ENCODE data around the gene C2orf92.

The C2orf92 gene

DNA sequence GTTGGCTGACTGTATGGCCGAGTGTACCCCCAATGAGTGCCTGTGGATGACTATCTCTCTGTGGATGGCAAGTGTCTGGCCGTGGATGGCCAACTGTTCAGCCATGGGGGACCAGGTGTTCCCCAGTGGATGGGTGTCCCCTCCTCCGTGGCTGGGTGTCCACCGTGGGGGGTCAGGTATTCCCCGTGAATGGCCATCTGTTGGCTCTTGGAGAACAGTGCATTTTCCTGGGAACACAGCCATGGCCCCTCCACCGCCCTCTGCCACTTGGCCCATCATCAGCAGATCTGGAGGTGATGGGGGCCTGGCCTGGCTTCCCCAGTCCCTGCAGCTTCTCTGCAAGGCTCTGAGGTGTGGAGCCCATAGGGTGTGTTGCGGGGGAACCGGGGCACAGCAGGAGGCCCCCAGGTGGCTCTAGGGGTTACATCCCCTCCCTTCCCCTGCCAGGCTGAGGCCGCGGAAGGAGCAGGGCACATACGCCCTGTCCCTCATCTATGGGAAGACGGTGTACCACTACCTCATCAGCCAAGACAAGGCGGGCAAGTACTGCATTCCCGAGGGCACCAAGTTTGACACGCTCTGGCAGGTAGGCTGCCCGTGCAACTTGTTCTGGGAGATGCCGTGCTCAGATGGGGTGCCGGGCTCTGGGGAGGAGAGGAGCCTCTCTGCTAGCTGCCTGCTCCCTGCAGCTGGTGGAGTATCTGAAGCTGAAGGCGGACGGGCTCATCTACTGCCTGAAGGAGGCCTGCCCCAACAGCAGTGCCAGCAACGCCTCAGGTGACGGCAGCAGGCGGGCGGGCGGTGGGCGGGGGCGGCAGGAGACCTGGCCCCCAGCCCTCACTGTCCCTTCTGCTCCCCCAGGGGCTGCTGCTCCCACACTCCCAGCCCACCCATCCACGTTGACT lies 63.2 kb downstream of the C2orf92 start:
- DNase-seq, result no peak

DNA sequence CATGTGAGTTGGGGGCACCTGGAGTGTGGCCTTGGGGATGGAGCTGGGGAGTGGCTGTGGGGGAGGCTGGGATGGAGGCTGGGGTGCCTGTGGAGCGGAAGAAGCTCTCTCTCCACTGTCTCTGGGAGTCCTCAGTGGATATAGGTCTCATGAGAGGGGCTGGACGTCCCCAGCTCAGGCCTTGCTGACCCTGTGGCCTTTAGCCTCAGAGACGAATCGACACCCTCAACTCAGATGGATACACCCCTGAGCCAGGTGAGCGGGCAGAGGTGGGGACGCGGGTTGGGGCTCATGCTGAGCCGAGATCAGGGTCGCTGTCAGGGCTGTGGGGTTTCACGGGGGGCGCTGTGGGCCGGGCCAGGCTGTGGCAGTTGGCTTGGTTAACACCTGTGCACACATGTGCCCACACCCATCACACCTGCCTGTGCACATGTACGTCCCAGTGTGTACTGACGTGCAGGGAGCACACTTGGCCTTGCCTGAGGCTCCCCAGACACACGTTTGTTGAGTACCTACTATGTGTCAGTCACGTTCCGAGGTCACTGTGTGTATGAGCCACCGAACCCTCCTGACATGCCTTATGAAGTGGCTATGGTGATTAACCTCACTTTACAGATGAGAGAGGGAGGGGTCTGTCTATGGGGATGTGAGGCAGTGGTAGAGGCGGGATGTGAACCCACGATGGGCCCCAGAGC lies 64.0 kb downstream of the C2orf92 start:
- peak; percentile 7 for DNase-seq

DNA sequence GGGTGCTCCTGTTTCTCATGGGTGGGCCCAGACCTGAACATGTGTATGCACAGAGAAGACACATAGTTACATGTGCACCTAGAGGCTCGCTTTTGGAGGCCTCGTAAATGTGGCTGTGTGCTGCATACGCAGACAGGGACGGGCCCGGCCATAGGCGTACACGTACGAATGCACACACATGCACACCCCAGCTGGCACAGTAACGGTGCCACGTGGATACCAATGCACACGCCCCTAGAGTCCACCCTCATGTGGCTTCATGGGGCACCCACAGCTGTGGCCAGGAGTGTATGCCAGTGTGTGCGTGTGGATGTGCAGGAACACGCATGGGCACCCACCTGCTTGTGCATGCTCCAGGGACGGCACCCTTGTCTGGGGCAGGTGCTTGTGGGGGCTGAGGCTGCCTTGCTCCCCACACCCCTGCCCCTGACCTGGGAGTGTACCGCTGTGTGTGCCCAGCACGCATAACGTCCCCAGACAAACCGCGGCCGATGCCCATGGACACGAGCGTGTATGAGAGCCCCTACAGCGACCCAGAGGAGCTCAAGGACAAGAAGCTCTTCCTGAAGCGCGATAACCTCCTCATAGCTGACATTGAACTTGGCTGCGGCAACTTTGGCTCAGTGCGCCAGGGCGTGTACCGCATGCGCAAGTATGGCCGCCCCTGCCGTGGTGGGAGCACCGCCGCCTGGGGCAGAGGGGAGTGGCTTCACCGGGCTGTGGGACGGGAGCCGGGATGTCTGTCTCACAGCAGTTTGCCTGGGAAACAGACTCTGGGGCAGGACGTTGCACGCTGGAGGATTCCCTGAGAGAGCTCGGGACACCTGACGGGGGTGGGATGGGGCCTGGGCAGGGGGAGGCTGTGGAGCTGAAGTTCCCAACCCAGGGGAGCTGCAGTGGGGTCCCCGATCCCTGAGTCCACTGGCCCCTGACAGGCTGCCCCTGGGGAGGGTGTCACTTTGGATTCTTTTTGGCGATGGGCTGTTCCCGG lies 64.8 kb downstream of the C2orf92 start:
- peak; percentile 7 for DNase-seq

DNA sequence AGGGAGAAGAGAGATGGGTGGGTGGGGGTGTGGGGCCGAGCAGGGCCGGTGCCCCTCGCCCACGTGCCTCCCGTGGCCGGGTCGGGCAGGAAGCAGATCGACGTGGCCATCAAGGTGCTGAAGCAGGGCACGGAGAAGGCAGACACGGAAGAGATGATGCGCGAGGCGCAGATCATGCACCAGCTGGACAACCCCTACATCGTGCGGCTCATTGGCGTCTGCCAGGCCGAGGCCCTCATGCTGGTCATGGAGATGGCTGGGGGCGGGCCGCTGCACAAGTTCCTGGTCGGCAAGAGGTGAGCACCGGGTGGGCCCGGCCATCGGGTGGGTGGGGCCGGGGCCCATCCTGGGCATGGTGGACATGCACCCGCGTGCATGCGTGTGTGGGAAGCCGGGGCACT lies 65.6 kb downstream of the C2orf92 start:
- no peak for DNase-seq

DNA sequence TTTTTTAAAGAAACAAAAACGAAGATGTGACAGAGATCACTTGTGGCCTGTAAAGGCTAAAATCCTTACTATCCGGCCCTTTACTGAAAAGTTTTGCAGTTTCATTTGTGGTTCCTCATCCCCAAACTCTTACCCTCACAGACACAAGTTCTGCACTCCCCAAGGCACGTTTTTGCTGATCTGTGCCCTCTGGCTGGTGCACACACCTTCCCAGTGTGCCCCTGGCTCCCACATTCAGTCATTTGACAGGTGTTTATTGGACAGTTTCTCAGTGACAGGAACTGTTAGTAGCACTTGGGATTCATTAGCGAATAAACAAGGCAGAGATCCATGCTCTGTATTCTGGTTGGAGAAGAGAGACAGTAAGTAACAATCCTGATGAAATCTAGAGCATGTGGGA lies 66.7 kb downstream of the C2orf92 start:
- no peak for DNase-seq

DNA sequence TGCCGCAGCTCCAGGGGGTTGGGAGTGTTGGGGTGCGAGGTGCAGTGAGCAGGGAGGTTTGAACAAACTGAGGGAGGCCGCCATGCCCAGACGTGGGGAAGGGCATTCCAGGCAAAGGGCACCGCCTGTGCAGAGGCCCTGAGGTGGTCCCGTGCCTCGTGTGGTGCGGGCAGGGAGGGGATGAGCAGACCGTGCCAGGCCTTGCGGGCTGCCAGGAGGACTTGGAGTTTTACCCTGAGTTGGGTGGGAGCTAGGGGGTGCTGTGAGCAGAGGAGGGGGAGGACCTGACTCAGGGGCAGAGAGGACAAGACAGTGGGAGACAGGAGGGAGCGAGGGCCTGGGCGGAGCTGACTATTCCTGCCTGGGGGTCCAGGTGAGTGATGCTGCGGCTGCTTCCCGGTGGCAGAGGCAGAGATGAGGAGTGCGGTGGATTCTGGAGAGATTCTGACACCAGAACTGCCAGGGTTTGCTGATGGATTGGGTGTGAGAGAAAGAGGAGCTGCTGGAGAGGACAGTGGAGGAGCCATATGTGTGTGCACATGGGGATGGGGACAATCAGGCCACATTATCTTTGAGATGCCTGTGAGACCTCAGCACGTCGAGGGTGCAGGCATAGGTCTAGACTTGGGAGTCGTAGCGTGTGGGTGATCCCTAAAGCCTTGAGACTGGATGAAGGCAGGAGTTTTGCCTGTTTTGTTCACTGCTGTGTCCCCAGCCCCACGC lies 67.3 kb downstream of the C2orf92 start:
- DNase-seq, result peak; percentile 8

DNA sequence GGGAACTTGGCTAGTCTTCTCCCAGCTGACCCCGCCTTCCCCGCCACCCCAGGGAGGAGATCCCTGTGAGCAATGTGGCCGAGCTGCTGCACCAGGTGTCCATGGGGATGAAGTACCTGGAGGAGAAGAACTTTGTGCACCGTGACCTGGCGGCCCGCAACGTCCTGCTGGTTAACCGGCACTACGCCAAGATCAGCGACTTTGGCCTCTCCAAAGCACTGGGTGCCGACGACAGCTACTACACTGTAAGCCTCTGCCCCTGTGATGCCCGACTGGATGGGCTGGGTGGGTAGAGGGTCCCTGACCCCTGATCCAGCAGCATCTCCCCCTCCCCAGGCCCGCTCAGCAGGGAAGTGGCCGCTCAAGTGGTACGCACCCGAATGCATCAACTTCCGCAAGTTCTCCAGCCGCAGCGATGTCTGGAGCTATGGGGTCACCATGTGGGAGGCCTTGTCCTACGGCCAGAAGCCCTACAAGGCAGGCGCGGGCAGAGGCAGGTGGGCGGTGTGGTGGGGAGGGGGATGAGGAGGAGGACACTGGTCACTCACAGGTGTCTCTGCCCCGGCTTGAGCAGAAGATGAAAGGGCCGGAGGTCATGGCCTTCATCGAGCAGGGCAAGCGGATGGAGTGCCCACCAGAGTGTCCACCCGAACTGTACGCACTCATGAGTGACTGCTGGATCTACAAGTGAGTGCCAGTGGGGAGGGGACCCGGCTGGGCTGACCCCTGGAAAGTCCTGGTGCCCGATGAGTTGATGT lies 68.1 kb downstream of the C2orf92 start:
- DNase-seq, result no peak

DNA sequence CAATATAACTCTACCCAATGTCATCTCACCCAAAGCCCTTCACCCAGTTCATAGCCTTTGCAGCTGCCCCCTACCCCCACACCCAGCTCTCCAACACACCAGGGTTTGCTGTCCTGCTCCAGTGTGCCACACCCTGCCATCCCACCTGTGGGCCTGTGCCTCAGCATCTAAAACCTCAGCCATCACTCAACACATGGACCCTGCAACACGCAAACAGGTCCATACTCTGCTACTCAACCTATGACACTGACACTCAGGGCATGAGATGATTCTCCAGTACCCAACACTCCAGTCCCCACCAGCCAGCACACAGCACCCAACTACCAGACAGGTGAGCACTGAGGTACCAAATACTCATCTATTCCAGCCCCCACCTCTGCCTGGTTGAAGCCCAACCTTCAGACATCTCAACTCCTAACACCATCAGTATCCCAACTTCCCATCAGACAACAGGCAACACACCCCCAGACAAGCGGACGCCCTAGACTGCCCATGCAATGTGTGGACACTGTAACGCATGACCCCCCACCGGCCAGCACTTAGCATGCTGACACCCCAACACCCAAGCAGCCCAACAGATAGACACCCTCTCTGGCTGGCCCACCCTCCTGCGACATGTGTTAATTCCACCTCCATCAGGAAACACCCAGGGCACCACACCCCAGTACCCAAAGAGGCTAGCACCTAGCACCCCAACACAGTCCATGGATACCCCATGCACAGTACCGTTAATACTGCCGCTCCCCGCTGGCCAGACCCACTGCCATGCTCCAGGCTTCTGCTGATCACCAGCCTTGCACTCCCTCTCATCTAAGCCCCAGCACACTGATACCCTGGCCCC lies 68.9 kb downstream of the C2orf92 start:
- DNase-seq, result no peak

DNA sequence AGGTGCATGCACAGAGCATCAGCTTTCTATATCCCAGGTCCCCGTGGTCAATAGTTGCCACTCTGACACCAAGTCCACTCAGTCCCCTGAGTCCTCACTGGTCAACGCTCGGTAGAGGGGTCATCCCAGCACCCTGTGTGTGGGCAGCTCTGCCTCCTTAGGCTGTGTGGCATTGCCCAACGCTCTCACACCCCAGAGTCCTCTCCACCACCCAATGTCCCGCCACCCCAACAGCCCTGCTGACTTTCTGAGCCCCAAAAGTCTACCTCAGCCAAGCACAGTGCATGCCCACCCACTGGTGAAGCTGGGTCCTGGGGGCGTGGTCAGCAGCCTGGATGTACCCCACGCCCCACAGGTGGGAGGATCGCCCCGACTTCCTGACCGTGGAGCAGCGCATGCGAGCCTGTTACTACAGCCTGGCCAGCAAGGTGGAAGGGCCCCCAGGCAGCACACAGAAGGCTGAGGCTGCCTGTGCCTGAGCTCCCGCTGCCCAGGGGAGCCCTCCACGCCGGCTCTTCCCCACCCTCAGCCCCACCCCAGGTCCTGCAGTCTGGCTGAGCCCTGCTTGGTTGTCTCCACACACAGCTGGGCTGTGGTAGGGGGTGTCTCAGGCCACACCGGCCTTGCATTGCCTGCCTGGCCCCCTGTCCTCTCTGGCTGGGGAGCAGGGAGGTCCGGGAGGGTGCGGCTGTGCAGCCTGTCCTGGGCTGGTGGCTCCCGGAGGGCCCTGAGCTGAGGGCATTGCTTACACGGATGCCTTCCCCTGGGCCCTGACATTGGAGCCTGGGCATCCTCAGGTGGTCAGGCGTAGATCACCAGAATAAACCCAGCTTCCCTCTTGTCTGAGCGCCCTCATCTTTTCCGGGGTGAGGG lies 69.7 kb downstream of the C2orf92 start:
- DNase-seq, result no peak

DNA sequence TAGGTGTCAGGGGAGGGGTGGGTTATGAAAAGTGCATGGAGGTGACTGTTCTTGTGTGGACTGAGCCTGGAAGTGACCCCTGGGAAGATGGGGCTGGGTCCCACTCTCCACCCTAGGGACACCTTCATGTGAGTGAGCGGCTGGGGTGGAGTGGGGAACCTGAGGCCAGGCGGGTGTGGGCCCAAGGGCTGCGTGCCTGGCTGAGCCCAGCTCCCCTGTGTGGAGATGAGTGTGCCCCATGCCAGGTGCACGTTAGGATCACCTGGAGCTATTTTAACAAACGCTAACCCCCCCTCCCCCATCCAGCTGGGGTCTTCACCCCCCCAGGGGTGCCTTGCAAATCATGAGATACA lies 70.4 kb downstream of the C2orf92 start:
- DNase-seq, result no peak

DNA sequence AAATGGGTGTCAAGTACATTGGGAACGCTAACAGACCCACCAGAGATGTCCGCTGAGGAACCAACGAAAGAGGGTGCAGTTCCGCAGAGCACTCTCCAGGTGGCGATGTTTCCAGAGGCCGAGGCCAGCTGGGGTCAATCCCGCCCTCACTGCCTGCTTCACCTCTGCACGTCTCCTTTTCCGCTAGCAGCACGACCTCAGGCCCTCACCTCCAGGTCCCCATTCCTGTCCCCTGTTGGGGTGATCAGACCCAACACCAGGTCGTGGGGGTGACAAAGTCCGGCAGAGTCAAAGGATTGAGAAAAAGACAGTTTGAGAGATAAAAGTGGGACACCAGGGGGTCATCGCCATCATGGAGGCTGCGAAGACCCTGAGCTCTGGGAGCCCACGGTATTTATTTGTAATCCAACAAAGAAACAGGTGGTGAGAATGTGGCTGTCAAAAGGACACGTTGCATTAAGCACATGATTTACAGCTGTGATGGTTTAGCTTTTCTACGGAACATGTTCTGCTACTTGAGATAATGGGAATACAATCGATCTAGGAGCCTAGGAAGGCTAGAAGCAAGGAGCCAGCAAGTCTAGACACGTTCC lies 71.2 kb downstream of the C2orf92 start:
- DNase-seq, result peak; percentile 44

DNA sequence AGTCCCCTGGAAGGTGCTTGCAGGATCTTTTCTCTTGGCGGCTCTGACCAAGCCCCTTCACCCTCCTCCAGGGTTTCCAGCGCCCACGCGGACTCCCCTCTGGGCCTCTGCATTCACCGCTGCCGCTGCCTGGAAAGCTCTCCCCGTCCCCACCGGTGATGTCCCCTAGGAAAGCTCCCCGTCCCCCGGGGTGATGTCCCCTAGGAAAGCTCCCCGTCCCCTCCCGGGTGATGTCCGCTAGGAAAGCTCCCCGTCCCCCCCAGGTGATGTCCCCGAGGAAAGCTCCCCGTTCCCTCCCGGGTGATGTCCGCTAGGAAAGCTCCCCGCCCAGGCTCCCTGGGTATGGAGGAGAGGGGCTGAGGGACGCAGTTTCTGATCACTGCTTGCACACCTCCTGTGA lies 71.7 kb downstream of the C2orf92 start:
- DNase-seq, result peak; percentile 11

DNA sequence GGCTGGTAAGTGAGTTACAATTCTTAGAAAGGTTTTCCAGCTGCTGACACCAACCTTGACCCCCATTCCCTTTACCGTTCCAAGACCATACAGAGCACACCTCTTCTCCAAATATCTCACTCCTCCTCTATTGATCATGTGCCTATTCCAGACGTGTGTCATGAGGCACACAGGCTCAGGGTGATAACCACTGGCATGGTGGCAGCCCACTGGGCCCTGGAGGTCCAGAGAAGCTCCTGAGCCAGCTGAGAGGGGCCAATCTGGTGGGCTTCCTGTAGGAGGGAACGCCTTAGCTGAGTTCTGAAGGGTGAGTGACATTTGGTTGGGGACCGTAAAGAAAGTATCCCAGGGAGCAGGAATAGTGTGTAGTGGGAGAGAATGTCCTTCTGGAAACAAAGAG lies 72.2 kb downstream of the C2orf92 start:
- peak; percentile 7 for DNase-seq

DNA sequence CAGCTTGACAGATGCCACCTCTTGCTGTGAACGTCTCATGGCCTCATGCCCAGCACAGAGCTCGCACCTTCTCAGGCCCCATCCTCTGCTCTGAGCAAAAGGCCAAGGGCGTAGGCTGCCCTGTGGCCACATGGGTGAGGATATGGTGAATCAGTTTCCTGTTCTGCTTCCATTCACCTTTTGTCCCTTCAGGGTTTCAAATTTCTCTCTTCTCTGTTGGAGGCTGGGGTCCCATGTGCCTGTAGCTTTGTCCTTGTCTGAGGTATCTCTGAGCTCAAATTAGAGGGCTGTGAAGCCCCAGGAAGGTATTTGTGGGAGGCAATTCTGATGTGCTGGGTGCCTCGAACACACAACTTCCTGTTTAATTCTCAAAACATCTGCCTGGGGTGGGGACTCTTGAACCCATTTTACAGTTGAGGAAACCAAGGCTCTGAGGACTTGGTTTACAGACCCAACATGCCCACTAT lies 72.9 kb downstream of the C2orf92 start:
- peak; percentile 11 for DNase-seq

DNA sequence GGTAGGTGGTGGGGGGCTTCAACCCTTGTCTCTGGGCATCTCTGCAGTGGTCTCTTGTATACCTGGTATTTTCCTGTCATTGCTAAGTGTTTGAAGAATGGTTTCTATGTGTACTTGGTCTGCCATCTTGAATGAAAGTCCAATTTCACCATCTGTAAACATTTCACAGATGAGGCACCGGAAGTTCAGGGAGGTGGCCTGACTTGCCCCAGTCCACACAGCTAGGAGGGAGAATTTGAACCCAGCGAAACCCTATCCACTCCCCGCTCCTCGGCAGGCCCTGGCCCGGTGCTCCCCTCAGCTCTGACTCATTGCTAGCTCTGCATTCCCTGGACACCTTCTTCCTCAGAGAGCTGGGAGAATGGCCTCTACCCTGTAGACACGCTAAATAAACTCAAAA lies 74.4 kb downstream of the C2orf92 start:
- no peak for DNase-seq

DNA sequence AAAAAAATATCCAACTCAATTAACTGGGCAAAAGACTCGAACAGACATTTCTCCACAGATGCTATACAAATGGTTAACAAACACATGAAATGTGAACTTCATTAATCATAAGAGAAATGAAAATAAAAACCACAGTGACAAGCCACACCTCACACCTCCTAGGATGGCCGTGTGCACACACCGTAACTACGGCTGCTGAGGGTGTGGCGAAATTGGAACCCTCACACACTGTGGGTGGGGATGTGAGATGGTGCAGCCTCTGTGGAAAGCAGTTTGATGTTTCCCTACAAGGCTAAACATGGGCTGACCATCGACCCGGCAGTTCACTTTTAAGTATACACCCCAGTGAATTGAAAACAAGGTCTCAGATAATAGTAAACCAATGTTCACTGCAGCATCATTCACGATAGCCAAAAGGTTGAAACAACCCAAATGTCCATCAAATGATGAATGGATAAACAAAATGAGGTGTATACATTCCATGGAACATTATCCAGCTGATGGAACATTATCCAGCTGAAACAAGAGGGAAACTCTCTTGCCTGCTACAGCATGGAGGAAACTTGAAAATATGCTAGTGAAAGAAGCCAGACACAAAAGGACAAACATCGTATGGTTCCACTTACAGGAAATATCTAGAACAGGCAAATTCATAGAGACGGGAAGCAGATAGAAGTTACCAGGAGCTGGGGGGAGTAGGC lies 76.1 kb downstream of the C2orf92 start:
- DNase-seq, result peak; percentile 45

DNA sequence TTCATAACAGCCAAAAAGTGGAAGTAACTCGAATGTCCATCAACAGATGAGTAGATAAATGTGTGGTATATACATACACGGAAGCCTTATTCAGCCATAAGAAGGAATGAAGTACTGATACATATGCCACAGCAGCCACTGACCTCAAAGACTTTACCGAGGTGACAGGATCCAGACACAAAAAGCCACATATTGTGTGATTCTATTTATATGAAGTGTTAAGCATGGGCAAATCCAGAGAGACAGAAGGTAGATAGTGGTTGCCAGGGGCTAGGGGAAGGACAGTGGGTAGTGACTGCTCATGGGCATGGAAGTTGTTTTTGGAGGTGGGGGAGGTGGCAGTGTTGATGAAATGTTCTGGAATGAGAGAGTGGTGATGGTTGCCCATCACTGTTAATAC lies 77.8 kb downstream of the C2orf92 start:
- no peak for DNase-seq

DNA sequence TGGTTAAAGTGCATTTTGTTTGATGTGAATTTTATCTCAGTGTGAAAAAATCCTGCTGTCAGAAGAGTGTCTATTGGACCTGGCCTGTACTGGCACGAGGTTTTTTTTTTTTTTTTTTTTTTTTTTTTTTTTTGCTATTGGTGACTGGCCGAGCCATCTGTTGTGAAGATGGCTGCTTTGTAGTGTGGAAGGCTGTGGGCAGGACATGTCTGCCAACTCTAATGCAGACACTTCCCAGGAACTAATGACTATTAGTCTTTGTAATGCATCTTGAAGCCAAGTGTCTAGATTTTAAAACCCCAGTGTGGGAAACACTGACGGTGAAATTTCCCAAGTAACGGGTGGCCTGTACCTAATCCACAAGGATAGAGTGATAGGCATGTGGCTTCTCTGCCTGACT lies 78.2 kb downstream of the C2orf92 start:
- no peak for DNase-seq

DNA sequence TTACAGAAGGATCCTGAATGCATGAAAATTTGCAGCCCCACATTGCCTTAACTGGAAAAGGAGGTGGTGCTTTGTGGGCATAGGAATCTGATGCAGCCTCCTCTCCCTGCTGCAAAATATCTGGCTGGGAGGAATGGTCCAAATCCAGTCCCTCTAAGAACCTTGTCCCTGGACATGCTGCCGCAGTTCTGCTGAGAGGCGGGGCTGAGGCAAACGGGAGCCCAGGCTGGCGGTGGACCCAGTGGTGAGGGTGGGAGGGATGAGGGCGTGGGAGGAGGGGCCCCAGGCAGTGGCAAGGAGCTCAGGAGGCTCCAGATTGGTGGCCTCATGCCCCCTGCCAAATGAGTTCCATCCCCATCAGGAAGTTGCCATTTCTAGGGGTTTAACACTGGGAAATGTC lies 80.1 kb downstream of the C2orf92 start:
- DNase-seq, result no peak
